WTC11 (cell line): ENCODE data around the gene PRXL2A. TPM values are rescaled to one million over a fixed set of nuclear protein-coding genes. Genes with fewer than 3 reads are reported as not detected.

Experiments
- ATAC-seq: fragments of 200-7000 bp; cut with Tn5 transposase; 2 replicates; pipeline ENCODE4 v1.10.0; 2021; ENCODE audit warnings: mild to moderate bottlenecking, moderate library complexity
- CTCF ChIA-PET: fragments of 300-600 bp; sonication (Branson Sonifier 250); formaldehyde crosslinking; loops from one replicate; lab custom pipeline; 2021; ENCODE audit warnings: antibody characterized with exemption; lab: Charles Lee
- POLR2A ChIA-PET: fragments of 350-600 bp; sonication (Branson Sonifier 250); formaldehyde crosslinking; loops from one replicate; lab custom pipeline; 2021; ENCODE audit warnings: antibody characterized with exemption; lab: Charles Lee
- DNase-seq: peaks from one replicate; pipeline ENCODE4 v3.0.0; 2021; ENCODE audit warnings: low spot score
- H3K27ac Mint-ChIP-seq: 2 replicates; pipeline ENCODE4 v1.8.0; 2021; ENCODE audit warnings: mixed read lengths
- H3K27me3 Mint-ChIP-seq: 2 replicates; pipeline ENCODE4 v1.8.0; 2021; ENCODE audit warnings: low read depth, mild to moderate bottlenecking, moderate library complexity, mixed read lengths
- H3K36me3 Mint-ChIP-seq: 2 replicates; pipeline ENCODE4 v1.8.0; 2021; ENCODE audit warnings: mixed read lengths
- H3K4me1 Mint-ChIP-seq: 2 replicates; pipeline ENCODE4 v1.8.0; 2022; ENCODE audit warnings: mixed read lengths
- H3K4me3 Mint-ChIP-seq: 2 replicates; pipeline ENCODE4 v1.8.0; 2021; ENCODE audit warnings: mild to moderate bottlenecking, moderate library complexity, mixed read lengths
- H3K9me3 Mint-ChIP-seq: 2 replicates; pipeline ENCODE4 v1.8.0; 2021; ENCODE audit warnings: mixed read lengths
- CREM ChIP-seq: sonication (generic); formaldehyde crosslinking; IDR thresholded peaks from 2 replicates; pipeline ENCODE4 v1.8.1; 2022; ENCODE audit warnings: mild to moderate bottlenecking, missing genetic modification reagents, moderate library complexity
- ELF4 ChIP-seq: sonication (generic); formaldehyde crosslinking; IDR thresholded peaks from 2 replicates; pipeline ENCODE4 v1.8.1; 2022; ENCODE audit warnings: low read depth, mild to moderate bottlenecking, moderate library complexity, missing genetic modification reagents
- FOXK1 ChIP-seq: sonication (generic); formaldehyde crosslinking; IDR thresholded peaks from 2 replicates; pipeline ENCODE4 v1.8.0; 2022; ENCODE audit warnings: mild to moderate bottlenecking, moderate library complexity, missing genetic modification reagents
- GABPB1 ChIP-seq: sonication (generic); formaldehyde crosslinking; IDR thresholded peaks from 2 replicates; pipeline ENCODE4 v1.8.1; 2023; ENCODE audit warnings: mild to moderate bottlenecking, missing genetic modification reagents
- MYBL2 ChIP-seq: sonication (generic); formaldehyde crosslinking; IDR thresholded peaks from 2 replicates; pipeline ENCODE4 v1.8.1; 2023; ENCODE audit warnings: mild to moderate bottlenecking, moderate library complexity, missing genetic modification reagents
- NR1H2 ChIP-seq: sonication (generic); formaldehyde crosslinking; IDR thresholded peaks from 2 replicates; pipeline ENCODE4 v1.9.0; 2021; ENCODE audit warnings: mild to moderate bottlenecking, moderate library complexity, missing genetic modification reagents
- PREB ChIP-seq: sonication (generic); formaldehyde crosslinking; IDR thresholded peaks from 2 replicates; pipeline ENCODE4 v1.8.1; 2022; ENCODE audit warnings: mild to moderate bottlenecking, missing genetic modification reagents, moderate library complexity, borderline replicate concordance
- PRRX2 ChIP-seq: fragments of 250-450 bp; sonication (Bioruptor Pico); IDR thresholded peaks from 2 replicates; pipeline ENCODE4 v1.8.0; 2021; ENCODE audit warnings: mild to moderate bottlenecking
- SOX15 ChIP-seq: fragments of 250-450 bp; sonication (Bioruptor Pico); IDR thresholded peaks from 2 replicates; pipeline ENCODE4 v1.9.0; 2021; ENCODE audit warnings: mild to moderate bottlenecking
- ZBTB21 ChIP-seq: sonication (generic); formaldehyde crosslinking; IDR thresholded peaks from 2 replicates; pipeline ENCODE4 v1.8.1; 2023; ENCODE audit warnings: mild to moderate bottlenecking, missing genetic modification reagents, borderline replicate concordance
- ZNF121 ChIP-seq: sonication (generic); formaldehyde crosslinking; IDR thresholded peaks from 2 replicates; pipeline ENCODE4 v1.8.0; 2023; ENCODE audit warnings: missing genetic modification reagents
- ZNF138 ChIP-seq: sonication (generic); formaldehyde crosslinking; conservative IDR thresholded peaks from 2 replicates; pipeline ENCODE4 v1.8.1; 2022; ENCODE audit warnings: mild to moderate bottlenecking, moderate library complexity, missing genetic modification reagents
- ZNF317 ChIP-seq: sonication (generic); formaldehyde crosslinking; IDR thresholded peaks from 2 replicates; pipeline ENCODE4 v1.8.1; 2023; ENCODE audit warnings: low read depth, mild to moderate bottlenecking, moderate library complexity, missing genetic modification reagents, borderline replicate concordance
- total RNA-seq: library from RNA; stranded (reverse); gene quantifications from 3 replicates; pipeline ENCODE4 v1.2.3, GENCODE V29; 2021
- TF ChIP-seq, protein P1 (sequence below): fragments of 250-450 bp; sonication (Bioruptor Pico); IDR thresholded peaks from 2 replicates; pipeline ENCODE4 v1.9.0; 2021; ENCODE audit warnings: mild to moderate bottlenecking, borderline replicate concordance
- TF ChIP-seq, protein P2 (sequence below): sonication (generic); formaldehyde crosslinking; IDR thresholded peaks from 2 replicates; pipeline ENCODE4 v1.8.1; 2022; ENCODE audit warnings: missing genetic modification reagents, borderline replicate concordance
- TF ChIP-seq, protein P3 (sequence below): sonication (generic); formaldehyde crosslinking; conservative IDR thresholded peaks from 2 replicates; pipeline ENCODE4 v1.8.1; 2023; ENCODE audit warnings: mild to moderate bottlenecking, low read depth, missing genetic modification reagents, moderate library complexity

Gene PRXL2A
- total RNA-seq, 1 experiment from 2014 or later: 46.6 TPM

DNA sequence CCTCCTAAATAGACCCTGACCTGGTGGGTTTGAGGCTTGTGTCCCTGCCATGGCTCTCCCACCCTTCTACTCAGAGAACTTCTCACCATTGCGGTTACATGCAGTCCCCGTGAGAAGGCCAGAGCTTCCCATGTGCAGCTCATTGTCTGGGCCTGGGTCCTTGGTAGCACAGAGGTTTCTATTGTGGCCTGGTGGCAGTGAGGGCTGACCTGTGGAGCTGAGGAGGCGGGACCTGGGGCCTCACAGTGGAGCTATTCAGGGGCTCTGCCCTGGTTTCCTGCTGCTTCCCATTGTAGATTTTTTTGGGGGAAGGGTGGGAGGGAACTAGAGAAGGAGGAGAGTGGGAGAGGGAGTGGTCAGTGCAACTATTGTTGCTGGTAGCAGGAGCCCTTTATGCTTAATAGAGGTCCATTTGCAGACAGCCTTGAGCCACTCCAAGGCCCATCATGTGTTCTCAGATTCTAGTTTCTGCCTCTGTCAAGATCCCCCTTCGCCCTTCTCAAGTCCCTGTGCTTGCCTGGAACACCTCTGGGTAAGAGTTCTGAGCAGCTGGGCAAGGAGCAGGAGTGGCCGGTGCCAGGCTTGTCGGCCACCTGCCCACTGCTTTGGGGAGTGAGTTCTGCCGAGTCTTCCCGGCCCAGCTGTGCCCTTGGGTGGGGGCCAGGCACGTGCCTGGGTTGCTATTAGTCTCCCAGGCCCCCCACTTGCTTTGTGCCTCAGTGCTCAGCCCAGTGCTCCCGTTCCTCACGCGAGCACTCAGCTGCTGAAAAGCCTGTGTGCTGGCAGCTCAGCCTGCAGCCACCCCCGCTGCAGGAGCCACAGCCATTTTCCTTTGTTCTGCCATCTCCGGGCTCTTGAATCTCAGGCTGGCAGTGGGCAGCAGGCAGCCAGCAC lies 56.5 kb downstream of the PRXL2A start (continued):
- TF ChIP-seq, protein P1, sequence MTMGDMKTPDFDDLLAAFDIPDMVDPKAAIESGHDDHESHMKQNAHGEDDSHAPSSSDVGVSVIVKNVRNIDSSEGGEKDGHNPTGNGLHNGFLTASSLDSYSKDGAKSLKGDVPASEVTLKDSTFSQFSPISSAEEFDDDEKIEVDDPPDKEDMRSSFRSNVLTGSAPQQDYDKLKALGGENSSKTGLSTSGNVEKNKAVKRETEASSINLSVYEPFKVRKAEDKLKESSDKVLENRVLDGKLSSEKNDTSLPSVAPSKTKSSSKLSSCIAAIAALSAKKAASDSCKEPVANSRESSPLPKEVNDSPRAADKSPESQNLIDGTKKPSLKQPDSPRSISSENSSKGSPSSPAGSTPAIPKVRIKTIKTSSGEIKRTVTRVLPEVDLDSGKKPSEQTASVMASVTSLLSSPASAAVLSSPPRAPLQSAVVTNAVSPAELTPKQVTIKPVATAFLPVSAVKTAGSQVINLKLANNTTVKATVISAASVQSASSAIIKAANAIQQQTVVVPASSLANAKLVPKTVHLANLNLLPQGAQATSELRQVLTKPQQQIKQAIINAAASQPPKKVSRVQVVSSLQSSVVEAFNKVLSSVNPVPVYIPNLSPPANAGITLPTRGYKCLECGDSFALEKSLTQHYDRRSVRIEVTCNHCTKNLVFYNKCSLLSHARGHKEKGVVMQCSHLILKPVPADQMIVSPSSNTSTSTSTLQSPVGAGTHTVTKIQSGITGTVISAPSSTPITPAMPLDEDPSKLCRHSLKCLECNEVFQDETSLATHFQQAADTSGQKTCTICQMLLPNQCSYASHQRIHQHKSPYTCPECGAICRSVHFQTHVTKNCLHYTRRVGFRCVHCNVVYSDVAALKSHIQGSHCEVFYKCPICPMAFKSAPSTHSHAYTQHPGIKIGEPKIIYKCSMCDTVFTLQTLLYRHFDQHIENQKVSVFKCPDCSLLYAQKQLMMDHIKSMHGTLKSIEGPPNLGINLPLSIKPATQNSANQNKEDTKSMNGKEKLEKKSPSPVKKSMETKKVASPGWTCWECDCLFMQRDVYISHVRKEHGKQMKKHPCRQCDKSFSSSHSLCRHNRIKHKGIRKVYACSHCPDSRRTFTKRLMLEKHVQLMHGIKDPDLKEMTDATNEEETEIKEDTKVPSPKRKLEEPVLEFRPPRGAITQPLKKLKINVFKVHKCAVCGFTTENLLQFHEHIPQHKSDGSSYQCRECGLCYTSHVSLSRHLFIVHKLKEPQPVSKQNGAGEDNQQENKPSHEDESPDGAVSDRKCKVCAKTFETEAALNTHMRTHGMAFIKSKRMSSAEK (CRISPR knock-in tag): no peak

GRCh38 chr10:80465451-80465835 lies 57.1 kb downstream of the PRXL2A start:
- no peak for DNase-seq
- Mint-ChIP-seq H3K9me3 (no peaks in the 10 kb centered on the region), H3K4me3 (peak overlapping the region; percentile 63), H3K4me1 (peaks cover 87% of the 10 kb centered on the region)
- ChIA-PET CTCF (interaction anchor here (1.2 to 34.2 kb wide), 7 partner anchors 9 to 198 kb away, joined by 3 to 802 read pairs (median 7); no protein-coding TSS in a partner anchor), POLR2A (interaction anchor here (0.6 to 1.5 kb wide), 4 partner anchors 11 to 273 kb away, joined by 3 to 7 read pairs (median 4); partner anchors contain the start of gene TSPAN14)
- no peak for ATAC-seq
- TF ChIP-seq, protein P2, sequence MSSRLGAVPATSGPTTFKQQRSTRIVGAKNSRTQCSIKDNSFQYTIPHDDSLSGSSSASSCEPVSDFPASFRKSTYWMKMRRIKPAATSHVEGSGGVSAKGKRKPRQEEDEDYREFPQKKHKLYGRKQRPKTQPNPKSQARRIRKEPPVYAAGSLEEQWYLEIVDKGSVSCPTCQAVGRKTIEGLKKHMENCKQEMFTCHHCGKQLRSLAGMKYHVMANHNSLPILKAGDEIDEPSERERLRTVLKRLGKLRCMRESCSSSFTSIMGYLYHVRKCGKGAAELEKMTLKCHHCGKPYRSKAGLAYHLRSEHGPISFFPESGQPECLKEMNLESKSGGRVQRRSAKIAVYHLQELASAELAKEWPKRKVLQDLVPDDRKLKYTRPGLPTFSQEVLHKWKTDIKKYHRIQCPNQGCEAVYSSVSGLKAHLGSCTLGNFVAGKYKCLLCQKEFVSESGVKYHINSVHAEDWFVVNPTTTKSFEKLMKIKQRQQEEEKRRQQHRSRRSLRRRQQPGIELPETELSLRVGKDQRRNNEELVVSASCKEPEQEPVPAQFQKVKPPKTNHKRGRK (CRISPR knock-in tag): no peak
- no peak for TF ChIP-seq PREB
- TF ChIP-seq, all 79 proteins: peak for 0
- H3K27me3 Mint-ChIP-seq: peaks cover 39% of the 10 kb centered on the region
- peak overlapping the region; percentile 95 for H3K27ac Mint-ChIP-seq
- H3K36me3 Mint-ChIP-seq: peaks cover 12% of the 10 kb centered on the region

- CTCF ChIA-PET: interaction anchor here (1.6 to 34.2 kb wide), 3 partner anchors 21 to 197 kb away, joined by 4 to 802 read pairs (median 4); no protein-coding TSS in a partner anchor
- TF ChIP-seq ZNF121 (CRISPR knock-in tag) (peak; percentile 19; the same call in 1 of the 2 replicates), ZNF317 (CRISPR knock-in tag) (no peak), NR1H2 (CRISPR knock-in tag) (no peak)
- H3K27me3 Mint-ChIP-seq: peaks cover 39% of the 10 kb centered on the region
- no peak for ATAC-seq
- H3K9me3 Mint-ChIP-seq: no peaks in the 10 kb centered on the region
- H3K4me1 Mint-ChIP-seq: peaks cover 83% of the 10 kb centered on the region
- DNase-seq: no peak
- peaks cover 14% of the 10 kb centered on the region for H3K36me3 Mint-ChIP-seq
- H3K27ac Mint-ChIP-seq: peak overlapping the region; percentile 77
- peak overlapping the region; percentile 54 for H3K4me3 Mint-ChIP-seq
- POLR2A ChIA-PET: no interaction called here
Measured at GRCh38 chr10:80465839-80466590, 57.7 kb downstream of the PRXL2A start.

DNA sequence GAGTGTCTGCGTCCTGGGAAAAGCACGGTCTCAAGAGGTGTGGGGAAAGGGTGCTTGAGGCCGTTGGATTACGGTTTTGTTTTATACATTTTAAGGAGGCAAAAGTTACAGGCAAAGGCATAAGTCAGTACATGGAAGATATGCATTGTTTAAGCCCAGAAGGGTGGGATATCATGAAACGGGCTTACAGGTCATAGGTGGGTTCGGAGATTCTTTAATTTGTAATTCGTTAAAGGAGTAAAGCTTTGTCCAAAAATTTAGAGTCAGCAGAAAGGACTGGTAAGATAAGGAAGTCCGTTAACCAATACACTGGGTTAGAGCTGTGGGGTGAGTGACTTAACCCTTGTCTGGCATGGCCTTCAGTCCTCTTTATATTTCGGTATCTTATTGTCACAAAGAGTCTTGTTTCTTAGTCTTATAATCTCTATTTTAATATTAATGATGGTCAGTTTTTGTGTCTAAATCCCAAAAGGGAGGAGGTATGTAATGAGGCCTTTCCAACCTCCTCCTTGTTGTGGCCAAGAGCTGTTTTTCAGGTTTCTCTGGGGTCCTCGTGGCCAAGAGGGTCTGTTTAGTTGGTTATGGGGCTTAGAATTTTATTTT lies 58.5 kb downstream of the PRXL2A start:
- H3K4me3 Mint-ChIP-seq: no peak overlapping the region
- no peak overlapping the region for H3K27ac Mint-ChIP-seq
- CTCF ChIA-PET: interaction anchor here (1.6 to 34.2 kb wide), 3 partner anchors 22 to 196 kb away, joined by 4 to 802 read pairs (median 4); no protein-coding TSS in a partner anchor
- POLR2A ChIA-PET: no interaction called here
- H3K27me3 Mint-ChIP-seq: peaks cover 39% of the 10 kb centered on the region
- DNase-seq (no peak), ATAC-seq (no peak)
- H3K4me1 Mint-ChIP-seq: peaks cover 81% of the 10 kb centered on the region
- peaks cover 17% of the 10 kb centered on the region for H3K36me3 Mint-ChIP-seq
- no peaks in the 10 kb centered on the region for H3K9me3 Mint-ChIP-seq
- TF ChIP-seq ELF4 (no peak), MYBL2 (CRISPR knock-in tag) (no peak), PRRX2 (CRISPR knock-in tag) (no peak), ZNF138 (CRISPR knock-in tag) (no peak), FOXK1 (CRISPR knock-in tag) (no peak), GABPB1 (no peak), SOX15 (CRISPR knock-in tag) (no peak), CREM (CRISPR knock-in tag) (no peak), ZBTB21 (CRISPR knock-in tag) (no peak)
- TF ChIP-seq, protein P3, sequence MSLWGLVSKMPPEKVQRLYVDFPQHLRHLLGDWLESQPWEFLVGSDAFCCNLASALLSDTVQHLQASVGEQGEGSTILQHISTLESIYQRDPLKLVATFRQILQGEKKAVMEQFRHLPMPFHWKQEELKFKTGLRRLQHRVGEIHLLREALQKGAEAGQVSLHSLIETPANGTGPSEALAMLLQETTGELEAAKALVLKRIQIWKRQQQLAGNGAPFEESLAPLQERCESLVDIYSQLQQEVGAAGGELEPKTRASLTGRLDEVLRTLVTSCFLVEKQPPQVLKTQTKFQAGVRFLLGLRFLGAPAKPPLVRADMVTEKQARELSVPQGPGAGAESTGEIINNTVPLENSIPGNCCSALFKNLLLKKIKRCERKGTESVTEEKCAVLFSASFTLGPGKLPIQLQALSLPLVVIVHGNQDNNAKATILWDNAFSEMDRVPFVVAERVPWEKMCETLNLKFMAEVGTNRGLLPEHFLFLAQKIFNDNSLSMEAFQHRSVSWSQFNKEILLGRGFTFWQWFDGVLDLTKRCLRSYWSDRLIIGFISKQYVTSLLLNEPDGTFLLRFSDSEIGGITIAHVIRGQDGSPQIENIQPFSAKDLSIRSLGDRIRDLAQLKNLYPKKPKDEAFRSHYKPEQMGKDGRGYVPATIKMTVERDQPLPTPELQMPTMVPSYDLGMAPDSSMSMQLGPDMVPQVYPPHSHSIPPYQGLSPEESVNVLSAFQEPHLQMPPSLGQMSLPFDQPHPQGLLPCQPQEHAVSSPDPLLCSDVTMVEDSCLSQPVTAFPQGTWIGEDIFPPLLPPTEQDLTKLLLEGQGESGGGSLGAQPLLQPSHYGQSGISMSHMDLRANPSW (CRISPR knock-in tag): no peak
